GM12878 (cell line): Measurements from ENCODE around the gene NLGN1. TPM values are rescaled to one million over a fixed set of nuclear protein-coding genes. Genes with fewer than 3 reads are reported as not detected.

ENCODE experiments used
- ATAC-seq: fragments of 200-7000 bp; cut with Tn5 transposase; 3 replicates; pipeline ENCODE4 v1.9.1; 2020; ENCODE audit warnings: mild to moderate bottlenecking, moderate library complexity
- BruUV-seq: library from RNA; stranded (reverse); fragments of 400-500 nt; replicated peaks from 2 replicates; lab custom pipeline; 2021; lab: Mats Ljungman, UMichigan
- CTCF ChIA-PET: fragments of 300-600 bp; sonication (Branson Sonifier 250); formaldehyde crosslinking; extraction: SDS; loops from one replicate; lab custom pipeline; 2021; ENCODE audit warnings: inconsistent platforms; lab: Yijun Ruan, JAX
- POLR2A ChIA-PET: fragments of 350-600 bp; formaldehyde crosslinking; extraction: SDS; loops from one replicate; lab custom pipeline; 2021; ENCODE audit warnings: inconsistent platforms; lab: Charles Lee
- RAD21 ChIA-PET: fragments of 300-600 bp; sonication (Branson Sonifier 250); formaldehyde crosslinking; loops from one replicate; lab custom pipeline; 2023; ENCODE audit warnings: antibody characterized with exemption; ENCODE audit not compliant: unreplicated experiment; lab: Charles Lee
- SMC1A ChIA-PET: fragments of 300-600 bp; sonication (Branson Sonifier 250); formaldehyde crosslinking; loops from one replicate; lab custom pipeline; 2023; ENCODE audit not compliant: unreplicated experiment, uncharacterized antibody; lab: Charles Lee
- DNase-seq: peaks from one replicate; pipeline ENCODE4 v3.0.0-alpha.2; 2011; ENCODE audit warnings: low read depth, low spot score
- FAIRE-seq: peaks from 3 replicates; lab custom pipeline; 2011; peaks lifted over from hg19 to GRCh38; lab: Jason Lieb, UNC
- H2AFZ ChIP-seq: 2 replicates; pipeline ENCODE4 v1.6.0; 2011; ENCODE audit warnings: low read depth, low read length, control low read depth; ENCODE audit not compliant: control insufficient read depth
- H3K27ac ChIP-seq: 2 replicates; pipeline ENCODE4 v1.5.1; 2011; ENCODE audit warnings: control low read depth; ENCODE audit not compliant: control insufficient read depth, insufficient read depth
- H3K27me3 ChIP-seq, 2 experiments: replicated peaks in 1 of 2; 2 replicates each; pipeline versions ENCODE4 v1.6.0 to v1.6.1; 2011; ENCODE audit warnings: low read length in 1 of 2; ENCODE audit not compliant: control insufficient read depth in 2 of 2, insufficient read depth in 2 of 2
- H3K36me3 ChIP-seq, 2 experiments: 2 replicates each; pipeline ENCODE4 v1.5.1; 2011; ENCODE audit warnings: low read length in 1 of 2; ENCODE audit not compliant: control insufficient read depth in 2 of 2, insufficient read depth in 2 of 2
- H3K4me1 ChIP-seq: 2 replicates; pipeline ENCODE4 v1.6.1; 2011; ENCODE audit warnings: mild to moderate bottlenecking, low read length, moderate library complexity, mixed read lengths; ENCODE audit not compliant: control insufficient read depth, insufficient read depth
- H3K4me2 ChIP-seq: 2 replicates; pipeline ENCODE4 v1.6.0; 2011; ENCODE audit warnings: control low read depth; ENCODE audit not compliant: control insufficient read depth, insufficient read depth
- H3K4me3 ChIP-seq: fragments of 200-600 bp; sonication (generic); 2 replicates; pipeline ENCODE4 v1.5.1; 2016
- H3K79me2 ChIP-seq: 2 replicates; pipeline ENCODE4 v1.6.0; 2011; ENCODE audit warnings: low read length; ENCODE audit not compliant: control insufficient read depth, insufficient read depth
- H3K9ac ChIP-seq: 2 replicates; pipeline ENCODE4 v1.8.0; 2011; ENCODE audit warnings: low read length, control low read depth, mixed read lengths; ENCODE audit not compliant: control insufficient read depth, insufficient read depth
- H3K9me3 ChIP-seq: replicated peaks from 3 replicates; pipeline ENCODE4 v1.5.1; 2011; ENCODE audit warnings: mild to moderate bottlenecking, low read length; ENCODE audit not compliant: control insufficient read depth, insufficient read depth
- H4K20me1 ChIP-seq: 2 replicates; pipeline ENCODE4 v1.6.0; 2011; ENCODE audit not compliant: control insufficient read depth, insufficient read depth
- CTCF ChIP-seq, 3 experiments: IDR thresholded peaks in 2 of 3; conservative IDR thresholded peaks in 1 of 3; 2 replicates each; pipeline ENCODE4 v1.5.1; 2011; ENCODE audit warnings: low read depth in 3 of 3, low read length in 3 of 3, mild to moderate bottlenecking in 3 of 3, control low read depth in 2 of 3, moderate library complexity in 2 of 3, inconsistent platforms in 1 of 3, mixed read lengths in 1 of 3; ENCODE audit not compliant: control insufficient read depth in 2 of 3, insufficient read depth in 1 of 3; ENCODE audit errors: extremely low read depth in 1 of 3
- ETV6 ChIP-seq, 2 experiments: fragments of 450-650 bp in 1 of 2; IDR thresholded peaks in 1 of 2; conservative IDR thresholded peaks in 1 of 2; 2 replicates each; pipeline ENCODE4 v1.6.1; 2014; ENCODE audit warnings: antibody characterized with exemption in 1 of 2, borderline replicate concordance in 1 of 2, low read depth in 1 of 2, mild to moderate bottlenecking in 1 of 2, moderate library complexity in 1 of 2
- HDAC2 ChIP-seq: fragments of 200-600 bp; sonication (generic); IDR thresholded peaks from 2 replicates; pipeline ENCODE4 v1.6.1; 2017
- JUNB ChIP-seq: IDR thresholded peaks from 2 replicates; pipeline ENCODE4 v1.6.1; 2016; ENCODE audit warnings: antibody characterized with exemption, mild to moderate bottlenecking
- MYB ChIP-seq: fragments of 150-350 bp; IDR thresholded peaks from 2 replicates; pipeline ENCODE4 v1.6.1; 2014; ENCODE audit warnings: mild to moderate bottlenecking, low read depth, low read length, borderline replicate concordance
- RAD51 ChIP-seq: fragments of 450-650 bp; IDR thresholded peaks from 2 replicates; pipeline ENCODE4 v1.6.1; 2016; ENCODE audit warnings: moderate library complexity, mild to moderate bottlenecking, inconsistent platforms
- REST ChIP-seq: IDR thresholded peaks from 2 replicates; pipeline ENCODE4 v1.6.1; 2012; ENCODE audit warnings: mild to moderate bottlenecking, low read depth, low read length
- TARDBP ChIP-seq: IDR thresholded peaks from 2 replicates; pipeline ENCODE4 v1.6.1; 2016; ENCODE audit warnings: borderline replicate concordance
- TBL1XR1 ChIP-seq: IDR thresholded peaks from 2 replicates; pipeline ENCODE4 v1.6.1; 2012; ENCODE audit warnings: low read depth, low read length, improper control_type of control experiment
- TCF3 ChIP-seq: IDR thresholded peaks from 2 replicates; pipeline ENCODE4 v1.6.1; 2012; ENCODE audit warnings: low read depth, mild to moderate bottlenecking, low read length, borderline replicate concordance; ENCODE audit not compliant: insufficient read depth
- YBX1 ChIP-seq: fragments of 450-650 bp; IDR thresholded peaks from 2 replicates; pipeline ENCODE4 v1.6.1; 2016; ENCODE audit warnings: antibody characterized with exemption
- YY1 ChIP-seq: IDR thresholded peaks from 2 replicates; pipeline ENCODE4 v1.6.1; 2011; ENCODE audit warnings: low read depth, mild to moderate bottlenecking, low read length
- ZNF622 ChIP-seq: fragments of 450-650 bp; IDR thresholded peaks from 2 replicates; pipeline ENCODE4 v1.6.1; 2017; ENCODE audit warnings: mild to moderate bottlenecking, inconsistent platforms
- WGBS: methylation state at CpG from one replicate; pipeline ENCODE4 v1.1.6; 2016; ENCODE audit warnings: low lambda C conversion rate; ENCODE audit not compliant: insufficient replicate concordance, insufficient coverage; ENCODE audit errors: missing lambda C conversion rate; 5-methylcytosine and 5-hydroxymethylcytosine counted together
- in situ Hi-C: fragments of 300-500 bp; cut with MboI; formaldehyde crosslinking; loops from 9 replicates; pipeline ENCODE4 v1.14.3; 2018; ENCODE audit warnings: mixed read lengths
- intact Hi-C: fragments of 100-400 bp; cut with micrococcal nuclease; formaldehyde crosslinking; loops from one replicate; pipeline ENCODE4 v1.14.2; 2022; ENCODE audit not compliant: unreplicated experiment
- polyA plus RNA-seq, 11 experiments: library from polyadenylated mRNA; depleted of rRNA in 4 of 11; unstranded in 6 of 11; stranded (reverse) in 5 of 11; fragments of >200 nt; fragmentation: Nextera tagmentation in 4 of 11; fragmentation: Illumina TruSeq in 1 of 11; extraction: Ambion mirVana in 4 of 11; extraction: Trizol in 1 of 11; gene quantifications; 1 replicate in 1 of 11; 2 replicates in 10 of 11; pipeline versions ENCODE4 v1.2.1 to v1.2.3, GENCODE V29; 2011 to 2016; ENCODE audit warnings: inconsistent platforms in 2 of 11, missing spikeins in 2 of 11, low read depth in 1 of 11
- total RNA-seq, 4 experiments: library from RNA; depleted of rRNA in 3 of 4; stranded (reverse); fragments of >200 nt in 3 of 4; fragmentation: Illumina TruSeq in 1 of 4; extraction: Trizol in 1 of 4; gene quantifications; 2 replicates each; pipeline versions ENCODE4 v1.2.1 to v1.2.3, GENCODE V29; 2013 to 2021

The NLGN1 gene
- total and polyA plus RNA-seq, 10 of the 15 experiments (the other 5 are each of a cell fraction or from before 2014, with no cell fraction given): not detected

DNA sequence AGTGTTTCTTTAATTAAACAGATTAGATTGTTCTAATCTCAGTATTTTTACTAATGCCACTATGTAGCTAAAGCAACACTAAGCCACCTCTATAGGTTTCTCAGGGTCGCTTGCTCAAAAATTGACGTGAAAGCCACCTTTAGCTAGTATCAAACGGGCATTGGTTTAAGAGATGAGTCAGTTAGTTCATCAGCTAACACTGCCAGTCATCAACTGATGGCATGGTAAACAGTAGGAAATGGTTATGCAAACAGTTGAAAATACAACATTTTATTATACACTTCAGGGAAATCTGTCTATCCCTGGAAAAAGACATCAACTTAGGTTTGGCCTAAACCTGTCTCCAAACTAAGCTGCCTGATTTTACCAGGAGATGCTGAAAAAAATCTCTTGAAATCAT is 879.3 kb downstream of the NLGN1 start:
- no peaks in the 10 kb centered on the region for H3K36me3 ChIP-seq
- H3K4me1 ChIP-seq: no peaks in the 10 kb centered on the region
- H3K9me3 ChIP-seq: no peaks in the 10 kb centered on the region
- FAIRE-seq (no peak), DNase-seq (no peak), ATAC-seq (no peak)
- no peaks in the 10 kb centered on the region for H3K27me3 ChIP-seq
- no peak overlapping the region for H3K9ac ChIP-seq
- BruUV-seq: no TSS peak
- H3K4me3 ChIP-seq: no peak overlapping the region
- TF ChIP-seq CTCF (IDR thresholded peaks at IDR 0.05 in 2 of 3, conservative IDR thresholded peaks at IDR 0.05 in 1 of 3; ENCODE audit: control insufficient read depth in 2 of 3, extremely low read depth in 1 of 3, insufficient read depth in 1 of 3, low read depth in 3 of 3, low read length in 3 of 3) (no peak), ETV6 (conservative IDR thresholded peaks at IDR 0.05 in 1 of 2, IDR thresholded peaks at IDR 0.05 in 1 of 2; ENCODE audit: borderline replicate concordance in 1 of 2, low read depth in 1 of 2) (no peak), TCF3 (no peak), TARDBP (no peak), YBX1 (no peak)
- 11% methylated on average over 3 of the region's 3 CpGs for WGBS
- H3K4me2 ChIP-seq: no peak overlapping the region
- in situ Hi-C loops: no loop called here
- intact Hi-C loops: no loop called here
- POLR2A ChIA-PET: no interaction called here
- no peaks in the 10 kb centered on the region for H3K79me2 ChIP-seq
- H3K27ac ChIP-seq: no peak overlapping the region
- no peaks in the 10 kb centered on the region for H4K20me1 ChIP-seq
- CTCF ChIA-PET: no interaction called here
- RAD21 ChIA-PET: no interaction called here
- SMC1A ChIA-PET: interaction anchor here (0.9 to 1.3 kb wide), 2 partner anchors 9 to 22 kb away, joined by 3 read pairs; no protein-coding TSS in a partner anchor
- no peak overlapping the region for H2AFZ ChIP-seq

DNA sequence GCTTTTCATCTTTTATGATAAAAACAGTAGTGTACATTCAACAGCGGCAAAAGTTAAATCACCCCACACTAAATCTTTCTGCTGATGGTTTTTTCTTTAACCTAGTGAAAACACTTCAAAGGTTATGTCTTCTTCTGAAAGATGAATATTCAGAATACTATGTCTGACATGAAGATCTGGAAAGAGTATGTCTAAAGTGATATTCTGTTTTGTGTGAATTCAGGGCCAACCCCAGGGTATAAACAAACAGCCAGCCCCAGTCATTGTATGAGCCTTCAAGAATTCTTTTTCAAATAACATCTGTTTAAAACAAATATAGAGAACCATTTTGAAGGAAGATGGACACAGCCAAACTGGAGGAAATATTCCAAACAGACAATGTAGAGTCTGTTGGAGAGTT is 880.5 kb downstream of the NLGN1 start:
- Histone ChIP-seq H3K79me2 (no peaks in the 10 kb centered on the region), H3K4me2 (no peak overlapping the region), H3K27me3 (no peaks in the 10 kb centered on the region), H4K20me1 (no peaks in the 10 kb centered on the region), H3K36me3 (no peaks in the 10 kb centered on the region), H3K4me3 (no peak overlapping the region), H2AFZ (no peak overlapping the region), H3K9ac (no peak overlapping the region), H3K27ac (no peak overlapping the region), H3K9me3 (no peaks in the 10 kb centered on the region), H3K4me1 (no peaks in the 10 kb centered on the region)
- BruUV-seq: no TSS peak
- ATAC-seq (no peak), FAIRE-seq (no peak), DNase-seq (no peak)
- 0% methylated on average over 1 of the region's 1 CpG for WGBS
- ChIA-PET POLR2A (no interaction called here), CTCF (no interaction called here), SMC1A (interaction anchor here (1.3 kb wide), 1 partner anchor 21 kb away, joined by 3 read pairs; no protein-coding TSS in a partner anchor), RAD21 (no interaction called here)
- in situ Hi-C loops (no loop called here), intact Hi-C loops (no loop called here)
- TF ChIP-seq TBL1XR1 (no peak), RAD51 (no peak), ETV6 (conservative IDR thresholded peaks at IDR 0.05 in 1 of 2, IDR thresholded peaks at IDR 0.05 in 1 of 2; ENCODE audit: borderline replicate concordance in 1 of 2, low read depth in 1 of 2) (no peak), MYB (no peak), REST (no peak), HDAC2 (no peak), YY1 (no peak), JUNB (no peak), ZNF622 (no peak)
